HEK293 (cell line): Measurements from ENCODE around the gene TPRX2.

Experiments
- CTCF ChIP-seq: fragments of 450-650 bp; formaldehyde crosslinking; IDR thresholded peaks from 2 replicates; pipeline ENCODE4 v1.5.1; 2016; ENCODE audit warnings: missing biosample characterization, missing genetic modification characterization
- ZNF23 ChIP-seq: fragments of 450-650 bp; formaldehyde crosslinking; IDR thresholded peaks from 2 replicates; pipeline ENCODE4 v1.5.1; 2016; ENCODE audit warnings: missing biosample characterization, missing genetic modification characterization, borderline replicate concordance

DNA sequence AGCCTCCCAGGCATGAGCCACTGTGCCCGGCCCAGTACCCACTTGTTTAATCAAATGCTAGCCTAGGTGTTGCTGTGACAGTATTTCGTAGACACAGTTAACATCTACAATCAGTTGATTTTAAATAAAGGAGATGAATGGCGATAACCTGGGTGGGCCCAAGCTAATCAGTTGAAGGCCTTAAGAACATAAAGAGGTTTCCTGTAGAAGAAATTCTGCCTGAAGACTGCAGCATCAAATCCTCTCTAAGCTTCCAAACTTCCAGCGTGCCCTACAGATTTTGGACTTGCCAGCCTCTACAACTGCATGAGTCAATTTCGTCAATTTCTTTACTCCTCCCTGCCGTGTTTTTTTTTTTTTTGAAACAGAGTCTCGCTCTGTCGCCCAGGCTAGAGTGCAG, 40.3 kb downstream of the TPRX2 start:
- no peak for TF ChIP-seq ZNF23 (tag by site-specific recombination)
- TF ChIP-seq CTCF: no peak
